ENCODE data around the gene FGF7.

The FGF7 gene

DNA sequence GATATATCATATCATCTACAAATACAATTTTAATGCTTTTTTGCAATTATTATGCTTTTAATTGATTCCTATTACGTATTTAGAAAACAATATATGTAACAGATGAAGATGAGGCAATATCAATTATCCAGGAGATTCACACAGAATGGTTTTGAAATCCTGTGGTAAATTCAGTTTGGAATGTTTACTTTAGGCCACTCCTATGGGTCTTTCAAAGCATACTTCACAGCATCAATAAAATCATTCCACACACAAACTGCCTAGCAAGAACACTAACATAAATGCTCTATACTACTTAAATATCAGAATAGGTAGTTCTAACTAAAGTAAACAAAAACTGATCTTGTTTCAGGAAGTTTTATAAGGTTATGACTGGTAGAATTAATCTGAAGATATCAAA lies 107.0 kb downstream of the FGF7 start:
- H3K27ac ChIP-seq, result no peak overlapping the region
- no peak for TF ChIP-seq ZFX (IDR thresholded peaks at IDR 0.05)
- TF ChIP-seq, protein P1, sequence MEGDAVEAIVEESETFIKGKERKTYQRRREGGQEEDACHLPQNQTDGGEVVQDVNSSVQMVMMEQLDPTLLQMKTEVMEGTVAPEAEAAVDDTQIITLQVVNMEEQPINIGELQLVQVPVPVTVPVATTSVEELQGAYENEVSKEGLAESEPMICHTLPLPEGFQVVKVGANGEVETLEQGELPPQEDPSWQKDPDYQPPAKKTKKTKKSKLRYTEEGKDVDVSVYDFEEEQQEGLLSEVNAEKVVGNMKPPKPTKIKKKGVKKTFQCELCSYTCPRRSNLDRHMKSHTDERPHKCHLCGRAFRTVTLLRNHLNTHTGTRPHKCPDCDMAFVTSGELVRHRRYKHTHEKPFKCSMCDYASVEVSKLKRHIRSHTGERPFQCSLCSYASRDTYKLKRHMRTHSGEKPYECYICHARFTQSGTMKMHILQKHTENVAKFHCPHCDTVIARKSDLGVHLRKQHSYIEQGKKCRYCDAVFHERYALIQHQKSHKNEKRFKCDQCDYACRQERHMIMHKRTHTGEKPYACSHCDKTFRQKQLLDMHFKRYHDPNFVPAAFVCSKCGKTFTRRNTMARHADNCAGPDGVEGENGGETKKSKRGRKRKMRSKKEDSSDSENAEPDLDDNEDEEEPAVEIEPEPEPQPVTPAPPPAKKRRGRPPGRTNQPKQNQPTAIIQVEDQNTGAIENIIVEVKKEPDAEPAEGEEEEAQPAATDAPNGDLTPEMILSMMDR (conservative IDR thresholded peaks at IDR 0.05), result no peak
